Activated CD4-positive, alpha-beta T cell treated with anti-CD3 and anti-CD28 coated beads, Interleukin-2, Interleukin-6, amounts not matched to agents 100 ng/mL and 50 ng/mL, durations not matched to agents 16 hours and 8 hours (primary cell): ENCODE data around the gene MPHOSPH9.

Source experiments
- DNase-seq: peaks from one replicate; pipeline ENCODE4 v3.0.0-alpha.2; 2020

MPHOSPH9 gene, protein sequence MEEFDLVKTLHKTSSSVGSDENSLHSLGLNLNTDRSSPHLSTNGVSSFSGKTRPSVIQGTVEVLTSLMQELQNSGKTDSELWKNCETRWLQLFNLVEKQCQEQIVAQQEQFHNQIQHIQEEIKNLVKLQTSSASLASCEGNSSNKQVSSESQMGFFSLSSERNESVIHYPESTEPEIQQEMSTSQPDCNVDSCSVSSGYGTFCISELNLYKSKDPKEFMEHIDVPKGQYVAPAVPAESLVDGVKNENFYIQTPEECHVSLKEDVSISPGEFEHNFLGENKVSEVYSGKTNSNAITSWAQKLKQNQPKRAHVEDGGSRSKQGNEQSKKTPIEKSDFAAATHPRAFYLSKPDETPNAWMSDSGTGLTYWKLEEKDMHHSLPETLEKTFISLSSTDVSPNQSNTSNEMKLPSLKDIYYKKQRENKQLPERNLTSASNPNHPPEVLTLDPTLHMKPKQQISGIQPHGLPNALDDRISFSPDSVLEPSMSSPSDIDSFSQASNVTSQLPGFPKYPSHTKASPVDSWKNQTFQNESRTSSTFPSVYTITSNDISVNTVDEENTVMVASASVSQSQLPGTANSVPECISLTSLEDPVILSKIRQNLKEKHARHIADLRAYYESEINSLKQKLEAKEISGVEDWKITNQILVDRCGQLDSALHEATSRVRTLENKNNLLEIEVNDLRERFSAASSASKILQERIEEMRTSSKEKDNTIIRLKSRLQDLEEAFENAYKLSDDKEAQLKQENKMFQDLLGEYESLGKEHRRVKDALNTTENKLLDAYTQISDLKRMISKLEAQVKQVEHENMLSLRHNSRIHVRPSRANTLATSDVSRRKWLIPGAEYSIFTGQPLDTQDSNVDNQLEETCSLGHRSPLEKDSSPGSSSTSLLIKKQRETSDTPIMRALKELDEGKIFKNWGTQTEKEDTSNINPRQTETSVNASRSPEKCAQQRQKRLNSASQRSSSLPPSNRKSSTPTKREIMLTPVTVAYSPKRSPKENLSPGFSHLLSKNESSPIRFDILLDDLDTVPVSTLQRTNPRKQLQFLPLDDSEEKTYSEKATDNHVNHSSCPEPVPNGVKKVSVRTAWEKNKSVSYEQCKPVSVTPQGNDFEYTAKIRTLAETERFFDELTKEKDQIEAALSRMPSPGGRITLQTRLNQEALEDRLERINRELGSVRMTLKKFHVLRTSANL

DNA sequence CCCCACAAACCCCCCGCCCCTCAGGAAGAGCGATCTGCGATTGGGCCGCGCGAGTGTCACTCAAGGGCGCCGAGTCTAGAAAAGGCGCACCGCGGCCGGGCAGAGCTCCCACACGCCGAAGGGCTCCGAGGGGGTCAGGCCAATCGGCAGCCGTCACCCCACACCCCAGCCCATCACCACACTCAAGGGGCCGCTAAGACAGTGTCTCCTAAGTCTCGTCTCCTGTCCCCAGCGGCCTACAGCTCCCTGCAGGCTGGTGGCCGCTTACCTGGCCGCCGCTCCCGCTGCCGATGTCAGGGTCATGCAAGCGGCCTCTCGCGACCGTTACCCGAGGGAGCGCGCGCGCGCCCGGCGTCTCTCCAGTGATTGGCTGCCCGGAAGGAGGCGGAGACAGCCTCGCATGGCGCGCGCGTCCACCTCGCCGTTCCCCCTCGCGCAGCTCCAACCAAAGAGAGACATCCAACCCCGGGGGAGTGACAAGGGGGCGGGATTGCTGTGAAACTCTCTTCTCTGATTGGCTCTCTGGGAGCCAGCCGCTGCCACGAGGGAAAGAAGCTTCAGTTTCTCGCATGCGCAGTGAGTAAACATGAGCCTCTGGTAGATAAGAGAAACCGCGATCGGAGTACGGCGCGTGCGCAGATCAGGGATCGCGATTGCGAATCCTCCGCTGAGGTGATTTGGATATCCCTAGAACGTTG is at the start of gene MPHOSPH9, which contains the start of gene MTRFR:
Gene MPHOSPH9 (minus strand): TSS at position 335 of the 698 bp plus-strand sequence. CDS start 2,777 bp downstream, outside the sequence.
Gene MTRFR (plus strand): TSS at position 630 of the 698 bp plus-strand sequence. CDS start 20,239 bp downstream, outside the sequence.
- DNase-seq, result peak; percentile 100

DNA sequence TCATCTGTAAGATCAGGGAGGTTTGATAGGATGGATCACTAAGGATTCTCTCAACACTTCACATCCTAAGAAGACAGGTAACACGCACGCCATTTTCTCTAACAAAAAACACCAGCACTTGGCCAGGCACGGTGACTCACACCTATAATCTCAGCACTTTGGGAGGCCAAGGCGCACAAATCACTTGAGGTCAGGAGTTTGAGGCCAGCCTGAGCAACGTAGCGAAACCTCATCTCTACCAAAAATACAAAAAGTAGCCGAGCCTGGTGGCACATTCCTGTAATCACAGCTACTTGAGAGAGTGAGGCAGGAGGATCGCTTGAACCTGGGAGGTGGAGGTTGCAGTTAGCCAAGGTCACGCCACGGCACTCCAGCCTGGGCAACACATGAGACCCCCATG is 49.2 kb upstream of the MPHOSPH9 start:
- no peak for DNase-seq

- DNase-seq, result no peak
These were observed 48.0 kb upstream of the MPHOSPH9 start for GRCh38 chr12:123280971-123281370.

- DNase-seq, result peak; percentile 74
These were observed 45.2 kb upstream of the MPHOSPH9 start for GRCh38 chr12:123278101-123278627.

GRCh38 chr12:123273166-123273565 is 40.2 kb upstream of the MPHOSPH9 start:
- DNase-seq, result no peak

DNA sequence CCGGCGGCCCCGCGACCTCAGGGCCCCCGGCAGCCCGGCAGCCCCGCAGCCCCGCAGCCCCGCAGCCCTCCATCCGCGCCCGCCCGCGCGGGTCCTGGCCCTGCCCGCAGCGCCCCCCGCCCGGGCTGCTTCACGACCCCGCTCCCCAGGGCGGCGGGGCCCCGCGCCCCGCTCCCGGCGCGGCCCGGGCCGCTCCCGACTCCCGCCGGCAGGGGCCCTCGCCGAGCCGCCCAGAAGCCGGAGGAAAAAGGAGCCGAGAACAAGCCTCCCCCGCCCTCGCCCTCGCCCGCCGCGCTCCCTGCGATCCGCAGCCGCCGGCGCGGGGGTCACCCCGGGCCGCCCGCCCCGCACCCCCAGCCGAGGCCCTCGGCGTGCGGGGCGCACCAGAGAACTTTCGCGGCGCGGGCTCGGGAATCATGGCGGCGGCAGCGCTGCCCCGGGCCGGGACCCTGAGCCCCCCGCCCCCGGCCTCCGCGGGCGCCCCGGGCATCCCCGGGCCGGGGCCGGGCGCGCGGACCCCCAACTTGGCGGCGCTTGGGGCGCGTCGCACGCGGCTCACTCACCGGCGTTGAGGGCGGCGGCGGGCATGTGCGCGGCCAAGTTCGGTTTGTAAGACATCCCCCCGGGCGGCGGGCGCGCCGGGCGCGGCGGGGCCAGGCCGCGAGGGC is 38.2 kb upstream of the MPHOSPH9 start:
- DNase-seq, result peak; percentile 82

GRCh38 chr12:123270214-123271000 is 37.5 kb upstream of the MPHOSPH9 start:
- peak; percentile 23 for DNase-seq

DNA sequence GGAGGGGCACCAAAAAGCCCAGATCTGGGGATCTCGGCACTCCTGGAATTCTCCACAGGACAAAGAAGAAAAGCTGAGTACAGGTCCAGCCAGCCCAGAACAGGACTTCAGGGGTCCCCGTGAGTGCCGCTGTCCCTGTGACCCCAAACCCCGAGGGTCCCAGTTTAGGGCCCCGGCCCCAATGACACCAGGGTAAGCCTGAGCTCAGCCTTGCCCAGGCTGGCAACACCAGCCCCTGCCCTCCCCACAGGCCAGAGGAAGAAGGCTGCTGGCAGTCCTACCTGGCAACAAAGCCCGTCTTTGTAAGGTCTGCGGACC is 36.9 kb upstream of the MPHOSPH9 start:
- no peak for DNase-seq

GRCh38 chr12:123269395-123269892 is 36.5 kb upstream of the MPHOSPH9 start:
- peak; percentile 52 for DNase-seq

- DNase-seq, result no peak
These were observed 35.9 kb upstream of the MPHOSPH9 start for GRCh38 chr12:123268850-123269249.

- no peak for DNase-seq
These were observed 35.3 kb upstream of the MPHOSPH9 start for GRCh38 chr12:123267991-123268843.

GRCh38 chr12:123267335-123267920 is 34.5 kb upstream of the MPHOSPH9 start:
- DNase-seq, result no peak

- DNase-seq, result no peak
These were observed 33.8 kb upstream of the MPHOSPH9 start for GRCh38 chr12:123266679-123267277.

- DNase-seq, result no peak
These were observed 33.1 kb upstream of the MPHOSPH9 start for GRCh38 chr12:123265851-123266678.

DNA sequence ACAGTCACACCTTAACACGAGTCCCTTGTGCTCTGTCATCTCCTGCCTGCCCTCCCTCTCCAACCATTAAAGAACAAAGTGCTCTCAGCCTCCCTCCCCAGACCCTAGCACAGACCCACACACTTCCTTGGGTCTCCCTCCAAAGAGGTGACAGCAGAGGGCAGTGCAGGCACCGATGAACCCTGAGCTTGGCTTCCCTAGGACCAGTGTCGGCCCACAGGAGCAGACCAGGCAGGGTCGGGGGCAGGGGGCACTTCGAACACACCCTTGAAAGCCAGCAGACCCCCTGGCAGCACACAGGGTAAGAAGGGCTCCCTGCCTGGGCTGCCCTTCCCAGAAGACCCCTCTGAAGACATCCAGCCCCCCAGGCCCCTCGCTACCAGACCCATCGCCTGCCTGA is 31.7 kb upstream of the MPHOSPH9 start:
- no peak for DNase-seq

DNA sequence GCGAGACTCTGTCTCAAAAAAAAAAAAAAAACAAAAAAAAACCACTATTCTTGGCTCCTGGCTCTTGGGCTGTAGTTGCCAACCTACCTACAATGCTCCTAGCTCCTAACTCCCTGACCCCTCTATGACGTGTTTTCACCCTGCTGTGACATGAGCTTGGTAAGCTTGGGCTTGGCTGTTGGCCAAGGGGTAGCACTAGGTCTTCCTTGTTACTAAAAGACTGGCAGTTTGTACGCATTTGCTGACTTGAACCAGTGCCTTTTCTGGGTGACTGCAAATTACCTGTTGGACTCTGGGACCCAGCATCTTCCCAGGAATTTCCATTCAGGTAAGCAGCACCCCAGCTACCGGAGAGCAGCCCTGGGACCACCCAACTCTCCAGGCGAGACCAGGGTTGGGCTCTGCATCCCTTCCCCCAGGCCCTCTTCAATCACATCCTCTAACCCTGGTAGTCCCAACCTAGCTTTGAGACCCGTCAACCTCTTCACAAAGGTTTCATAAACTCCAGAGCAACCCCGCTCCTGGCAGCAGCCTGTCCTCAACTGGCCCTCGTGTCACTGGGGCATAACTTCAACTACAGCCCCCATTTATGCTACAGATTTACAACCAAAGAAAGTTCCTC is 30.4 kb upstream of the MPHOSPH9 start:
- DNase-seq, result no peak

DNA sequence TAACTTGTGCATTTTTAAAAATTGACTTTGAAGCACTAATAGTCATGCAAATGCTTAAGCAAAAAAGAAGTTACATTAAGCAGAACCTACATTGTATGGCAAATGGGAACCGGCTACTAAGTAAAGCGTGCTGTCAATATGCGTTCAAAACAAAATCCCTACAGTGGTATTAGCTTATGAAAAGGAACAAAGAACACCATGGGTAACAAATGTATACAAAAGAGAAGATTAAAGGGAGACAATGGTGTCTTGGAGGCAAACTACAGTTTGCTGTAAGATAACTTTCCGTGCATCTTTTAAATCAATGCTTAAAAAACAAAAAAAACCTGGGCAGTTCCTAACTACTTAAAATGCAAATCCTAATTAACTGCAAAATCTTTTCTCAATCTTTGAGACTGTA is 28.3 kb upstream of the MPHOSPH9 start:
- no peak for DNase-seq
